GM23338 (cell line): ENCODE data around the gene INPP4B.

Experiments used
- EZH2 ChIP-seq: fragments of 200-600 bp; sonication (generic); IDR thresholded peaks from one replicate; pipeline ENCODE4 v1.8.0; 2017; ENCODE audit warnings: antibody characterized with exemption, mild to moderate bottlenecking, low read depth; ENCODE audit not compliant: unreplicated experiment
- EZH2phosphoT487 ChIP-seq: fragments of 200-600 bp; sonication (generic); IDR thresholded peaks from one replicate; pipeline ENCODE4 v1.8.1; 2018; ENCODE audit warnings: antibody characterized with exemption; ENCODE audit not compliant: unreplicated experiment
- NANOG ChIP-seq: IDR thresholded peaks from 2 replicates; pipeline ENCODE4 v1.6.1; 2016; ENCODE audit warnings: antibody characterized with exemption, borderline replicate concordance
- POLR2AphosphoS5 ChIP-seq: IDR thresholded peaks from 2 replicates; pipeline ENCODE4 v1.6.1; 2016; ENCODE audit warnings: antibody characterized with exemption, low read depth
- REST ChIP-seq: IDR thresholded peaks from one replicate; pipeline ENCODE4 v1.6.1; 2018; ENCODE audit warnings: antibody characterized with exemption; ENCODE audit not compliant: unreplicated experiment
- TF ChIP-seq, protein P1 (sequence below), 2 experiments: fragments of 200-600 bp in 1 of 2; sonication (generic) in 1 of 2; conservative IDR thresholded peaks; 2 replicates each; pipeline versions ENCODE4 v1.5.1 to v1.6.1; 2016 to 2017; ENCODE audit warnings: antibody characterized with exemption in 2 of 2, low read depth in 2 of 2, mild to moderate bottlenecking in 2 of 2, moderate library complexity in 1 of 2

DNA sequence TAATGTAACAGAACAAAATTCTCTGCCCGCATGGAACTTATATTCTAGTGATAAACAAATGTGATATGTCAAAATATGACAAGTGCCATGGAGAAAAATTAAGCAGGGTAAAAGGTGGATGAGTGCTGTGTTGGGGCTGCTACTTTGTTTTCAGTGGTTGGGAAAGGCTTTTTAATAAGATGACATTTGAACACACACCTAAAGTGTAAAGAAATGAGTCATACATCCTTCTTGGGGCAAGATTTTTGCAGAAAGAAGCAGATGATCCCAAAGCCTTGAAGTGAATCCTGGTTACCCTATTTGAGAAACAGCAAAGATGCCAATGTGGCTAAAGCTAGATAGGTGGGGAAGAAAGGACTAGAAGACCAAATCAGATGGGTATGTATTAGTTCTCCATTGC, 564.1 kb downstream of the INPP4B start:
- no peak for TF ChIP-seq POLR2AphosphoS5
- no peak for TF ChIP-seq REST
- TF ChIP-seq, protein P1, sequence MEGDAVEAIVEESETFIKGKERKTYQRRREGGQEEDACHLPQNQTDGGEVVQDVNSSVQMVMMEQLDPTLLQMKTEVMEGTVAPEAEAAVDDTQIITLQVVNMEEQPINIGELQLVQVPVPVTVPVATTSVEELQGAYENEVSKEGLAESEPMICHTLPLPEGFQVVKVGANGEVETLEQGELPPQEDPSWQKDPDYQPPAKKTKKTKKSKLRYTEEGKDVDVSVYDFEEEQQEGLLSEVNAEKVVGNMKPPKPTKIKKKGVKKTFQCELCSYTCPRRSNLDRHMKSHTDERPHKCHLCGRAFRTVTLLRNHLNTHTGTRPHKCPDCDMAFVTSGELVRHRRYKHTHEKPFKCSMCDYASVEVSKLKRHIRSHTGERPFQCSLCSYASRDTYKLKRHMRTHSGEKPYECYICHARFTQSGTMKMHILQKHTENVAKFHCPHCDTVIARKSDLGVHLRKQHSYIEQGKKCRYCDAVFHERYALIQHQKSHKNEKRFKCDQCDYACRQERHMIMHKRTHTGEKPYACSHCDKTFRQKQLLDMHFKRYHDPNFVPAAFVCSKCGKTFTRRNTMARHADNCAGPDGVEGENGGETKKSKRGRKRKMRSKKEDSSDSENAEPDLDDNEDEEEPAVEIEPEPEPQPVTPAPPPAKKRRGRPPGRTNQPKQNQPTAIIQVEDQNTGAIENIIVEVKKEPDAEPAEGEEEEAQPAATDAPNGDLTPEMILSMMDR (conservative IDR thresholded peaks at IDR 0.05; ENCODE audit: low read depth in 2 of 2) = no peak
- TF ChIP-seq EZH2phosphoT487 = no peak
- TF ChIP-seq EZH2 = no peak
- TF ChIP-seq NANOG = no peak
